GM18861 (cell line): ENCODE results near the gene MPV17.
"Not testable (repeated sequence)": the region's sequence is repeated elsewhere in the genome, so short reads cannot be mapped to it uniquely, and the experiment has no call there.

Experiments used
- ATAC-seq: cut with Tn5 transposase; IDR thresholded peaks from one replicate; pipeline ENCODE4 v1.9.1; 2021; ENCODE audit not compliant: unreplicated experiment

MPV17 gene

GRCh38 chr2:27268296-27268695 lies 54.6 kb downstream of the MPV17 start:
- not testable (repeated sequence) for ATAC-seq

- no peak for ATAC-seq
Observed at GRCh38 chr2:27265536-27265870, 57.4 kb downstream of the MPV17 start.

- ATAC-seq, result no peak
Observed at GRCh38 chr2:27264753-27265535, 58.0 kb downstream of the MPV17 start.

GRCh38 chr2:27264253-27264752 lies 58.6 kb downstream of the MPV17 start:
- ATAC-seq, result no peak

- ATAC-seq, result no peak
Observed at GRCh38 chr2:27263287-27264252, 59.3 kb downstream of the MPV17 start.

GRCh38 chr2:27262379-27263286 lies 60.3 kb downstream of the MPV17 start, which contains the start of gene SLC30A3:
TSS of gene SLC30A3 (minus strand) at chr2:27263047. CDS start at chr2:27262906, 141 bp downstream.
- ATAC-seq, result no peak

- ATAC-seq, result no peak
Observed at GRCh38 chr2:27261926-27262298, 61.0 kb downstream of the MPV17 start.

GRCh38 chr2:27261241-27261925 lies 61.5 kb downstream of the MPV17 start:
- ATAC-seq, result no peak
